Endothelial cell of umbilical vein (primary cell): Measurements from ENCODE around the gene RIMBP2. TPM values are rescaled to one million over a fixed set of nuclear protein-coding genes. Genes with fewer than 3 reads are reported as not detected.

Experiments used
- BruUV-seq: library from RNA; stranded (reverse); fragments of 400-500 nt; replicated peaks from 2 replicates; lab custom pipeline; 2021; lab: Mats Ljungman, UMichigan
- CTCF ChIA-PET: fragments of 300-600, 350-600 bp; sonication (Branson Sonifier 250); formaldehyde crosslinking; loops from one replicate; lab custom pipeline; 2021; ENCODE audit warnings: antibody characterized with exemption, inconsistent platforms; lab: Charles Lee
- POLR2A ChIA-PET: fragments of 300-600, 350-600 bp; sonication (Branson Sonifier 250); formaldehyde crosslinking; loops from one replicate; lab custom pipeline; 2021; ENCODE audit warnings: antibody characterized with exemption, inconsistent platforms; lab: Charles Lee
- DNase-seq: peaks from one replicate; pipeline ENCODE4 v3.0.0-alpha.2; 2011; ENCODE audit warnings: low read depth, low spot score
- FAIRE-seq: peaks from 2 replicates; lab custom pipeline; 2011; peaks lifted over from hg19 to GRCh38; lab: Jason Lieb, UNC
- H2AFZ ChIP-seq: 2 replicates; pipeline ENCODE4 v1.6.0; 2012; ENCODE audit warnings: low read depth, low read length, control low read depth, inconsistent platforms
- H3K27ac ChIP-seq: 2 replicates; pipeline ENCODE4 v1.5.1; 2011; ENCODE audit warnings: low read depth, mild to moderate bottlenecking, control low read depth, low read length, moderate library complexity; ENCODE audit not compliant: insufficient read depth
- H3K27me3 ChIP-seq, 2 experiments: 2 replicates each; pipeline versions ENCODE4 v1.6.0 to v1.6.1; 2011; ENCODE audit warnings: low read length in 2 of 2, mixed read lengths in 1 of 2; ENCODE audit not compliant: control insufficient read depth in 2 of 2, insufficient read depth in 2 of 2
- H3K36me3 ChIP-seq, 2 experiments: 2 replicates in 1 of 2; 3 replicates in 1 of 2; pipeline ENCODE4 v1.5.1; 2011; ENCODE audit warnings: low read length in 2 of 2, mild to moderate bottlenecking in 1 of 2, moderate library complexity in 1 of 2; ENCODE audit not compliant: control insufficient read depth in 2 of 2, insufficient read depth in 2 of 2; ENCODE audit errors: extremely low read depth in 1 of 2
- H3K4me1 ChIP-seq: 3 replicates; pipeline ENCODE4 v1.5.1; 2011; ENCODE audit warnings: mild to moderate bottlenecking, low read length; ENCODE audit not compliant: control insufficient read depth, insufficient read depth; ENCODE audit errors: extremely low read depth
- H3K4me2 ChIP-seq: 2 replicates; pipeline ENCODE4 v1.6.1; 2011; ENCODE audit warnings: low read length, control low read depth, mixed read lengths; ENCODE audit not compliant: insufficient read depth
- H3K4me3 ChIP-seq, 3 experiments: fragments of 200-600 bp in 1 of 3; sonication (generic), shearing (Covaris generic) in 1 of 3; replicated peaks in 1 of 3; 2 replicates each; pipeline ENCODE4 v1.5.1; 2011 to 2016; ENCODE audit warnings: control low read depth in 3 of 3, low read length in 3 of 3, mild to moderate bottlenecking in 2 of 3, inconsistent platforms in 1 of 3, low read depth in 1 of 3, moderate library complexity in 1 of 3; ENCODE audit not compliant: insufficient read depth in 1 of 3
- H3K79me2 ChIP-seq: 2 replicates; pipeline ENCODE4 v1.6.0; 2012; ENCODE audit warnings: low read length, inconsistent platforms; ENCODE audit not compliant: control insufficient read depth, insufficient read depth
- H3K9ac ChIP-seq: replicated peaks from 2 replicates; pipeline ENCODE3; 2011; ENCODE audit warnings: low read length, control low read depth; ENCODE audit not compliant: insufficient read depth; ENCODE audit errors: extremely low read depth
- H3K9me1 ChIP-seq: replicated peaks from 3 replicates; pipeline ENCODE4 v1.6.0; 2011; ENCODE audit warnings: mild to moderate bottlenecking, low read length; ENCODE audit not compliant: control insufficient read depth, insufficient read depth; ENCODE audit errors: extremely low read depth
- H3K9me3 ChIP-seq: replicated peaks from 2 replicates; pipeline ENCODE4 v1.5.1; 2012; ENCODE audit warnings: low read length, inconsistent platforms; ENCODE audit not compliant: control insufficient read depth, insufficient read depth
- H4K20me1 ChIP-seq: replicated peaks from 2 replicates; pipeline ENCODE3; 2011; ENCODE audit warnings: mild to moderate bottlenecking, low read length; ENCODE audit not compliant: control insufficient read depth, insufficient read depth; ENCODE audit errors: extremely low read depth
- CTCF ChIP-seq, 2 donors: IDR thresholded peaks; 1 replicate in 1 of 2; 2 replicates in 1 of 2; pipeline ENCODE4 v1.5.1; 2011; ENCODE audit warnings: low read length in 2 of 2, mild to moderate bottlenecking in 2 of 2, moderate library complexity in 2 of 2, control low read depth in 1 of 2, inconsistent platforms in 1 of 2, low read depth in 1 of 2; ENCODE audit not compliant: insufficient read depth in 1 of 2; ENCODE audit errors: extremely low read depth in 1 of 2
- EZH2 ChIP-seq: IDR thresholded peaks from 2 replicates; pipeline ENCODE4 v1.6.1; 2012; ENCODE audit warnings: borderline replicate concordance, low read depth, mild to moderate bottlenecking, moderate library complexity, low read length, inconsistent platforms; ENCODE audit not compliant: severe bottlenecking
- FOS ChIP-seq: IDR thresholded peaks from 2 replicates; pipeline ENCODE4 v1.6.1; 2011; ENCODE audit warnings: mild to moderate bottlenecking, low read length, moderate library complexity, borderline replicate concordance; ENCODE audit not compliant: insufficient read depth
- GATA2 ChIP-seq: IDR thresholded peaks from 2 replicates; pipeline ENCODE4 v1.7.0; 2011; ENCODE audit warnings: low read depth, mild to moderate bottlenecking, moderate library complexity, mixed read lengths, low read length; ENCODE audit not compliant: insufficient read length, insufficient read depth
- JUN ChIP-seq: IDR thresholded peaks from 2 replicates; pipeline ENCODE4 v1.6.1; 2011; ENCODE audit warnings: borderline replicate concordance, low read depth; ENCODE audit not compliant: insufficient read length, insufficient read depth
- MAX ChIP-seq: IDR thresholded peaks from 2 replicates; pipeline ENCODE4 v1.6.1; 2011; ENCODE audit not compliant: insufficient read depth, insufficient read length
- POLR2A ChIP-seq: IDR thresholded peaks from 2 replicates; pipeline ENCODE4 v1.6.1; 2012; ENCODE audit warnings: low read depth, mild to moderate bottlenecking, control low read depth, low read length
- dilution Hi-C: fragments of 300-500 bp; cut with MboI; formaldehyde crosslinking; loops from one replicate; pipeline ENCODE4 v1.15.0; 2019; ENCODE audit warnings: low sequenced_read_pairs; ENCODE audit not compliant: extremely low pct_ligation_motif_present
- intact Hi-C: fragments of 100-400 bp; cut with micrococcal nuclease; formaldehyde crosslinking; loops from one replicate; pipeline ENCODE4 v1.10.0; 2022
- polyA plus RNA-seq, 4 experiments: library from polyadenylated mRNA; depleted of rRNA in 3 of 4; stranded (reverse) in 3 of 4; unstranded in 1 of 4; fragments of >200 nt; gene quantifications; 2 replicates each; pipeline versions ENCODE4 v1.2.1 to v1.2.3, GENCODE V29; 2011 to 2012; ENCODE audit warnings: missing spikeins in 1 of 4
- total RNA-seq: library from RNA; stranded (reverse); gene quantifications from 2 replicates; pipeline ENCODE4 v1.2.3, GENCODE V29; 2021

Gene RIMBP2
- total and polyA plus RNA-seq, 2 donors (not counting 3 experiments of a cell fraction or from before 2014, with no cell fraction given) = 0.04 TPM; not detected in 1

GRCh38 chr12:130513556-130513955 lies 202.5 kb downstream of the RIMBP2 start:
- intact Hi-C loops = no loop called here
- H3K27me3 ChIP-seq = no peaks in the 10 kb centered on the region
- no peaks in the 10 kb centered on the region for H3K4me1 ChIP-seq
- H3K9me3 ChIP-seq = peaks cover 7% of the 10 kb centered on the region
- H3K4me2 ChIP-seq = no peak overlapping the region
- no peak overlapping the region for H2AFZ ChIP-seq
- no peaks in the 10 kb centered on the region for H4K20me1 ChIP-seq
- no peaks in the 10 kb centered on the region for H3K79me2 ChIP-seq
- H3K4me3 ChIP-seq = no peak overlapping the region
- dilution Hi-C loops = no loop called here
- ChIA-PET CTCF (interaction anchor here (1.2 kb wide), 1 partner anchor 9 kb away, joined by 3 read pairs; no protein-coding TSS in a partner anchor), POLR2A (no interaction called here)
- BruUV-seq = no TSS peak
- no peak overlapping the region for H3K9ac ChIP-seq
- no peak for DNase-seq
- no peak overlapping the region for H3K27ac ChIP-seq
- FAIRE-seq = no peak
- TF ChIP-seq CTCF (IDR thresholded peaks at IDR 0.05; ENCODE audit: extremely low read depth in 1 of 2, insufficient read depth in 1 of 2, low read depth in 1 of 2, low read length in 2 of 2) (no peak), POLR2A (no peak), MAX (no peak), FOS (no peak), EZH2 (no peak), GATA2 (no peak), JUN (no peak)
- no peaks in the 10 kb centered on the region for H3K36me3 ChIP-seq
- H3K9me1 ChIP-seq = no peaks in the 10 kb centered on the region
